ENCODE data around the gene KIAA1586. TPM values are rescaled to one million over a fixed set of nuclear protein-coding genes. Genes with fewer than 3 reads are reported as not detected.
"Not testable (repeated sequence)": the region's sequence is repeated elsewhere in the genome, so short reads cannot be mapped to it uniquely, and the experiment has no call there.

KIAA1586 gene
- total RNA-seq, 1 experiment from 2014 or later, result 3.4 TPM

- DNase-seq, result no peak
- no peak overlapping the region for H3K4me3 ChIP-seq
- H3K27me3 ChIP-seq, result no peaks in the 10 kb centered on the region
- H3K9me3 ChIP-seq, result no peaks in the 10 kb centered on the region
- H3K36me3 ChIP-seq, result peaks cover 5% of the 10 kb centered on the region
Measured at GRCh38 chr6:57086843-57087242, 40.4 kb downstream of the KIAA1586 start.

GRCh38 chr6:57087916-57088315, 41.4 kb downstream of the KIAA1586 start:
- H3K27me3 ChIP-seq, result no peaks in the 10 kb centered on the region
- H3K4me3 ChIP-seq, result no peak overlapping the region
- peaks cover 13% of the 10 kb centered on the region for H3K36me3 ChIP-seq
- no peaks in the 10 kb centered on the region for H3K9me3 ChIP-seq
- no peak for DNase-seq

GRCh38 chr6:57089265-57089664, 42.8 kb downstream of the KIAA1586 start:
- H3K27me3 ChIP-seq, result no peaks in the 10 kb centered on the region

DNA sequence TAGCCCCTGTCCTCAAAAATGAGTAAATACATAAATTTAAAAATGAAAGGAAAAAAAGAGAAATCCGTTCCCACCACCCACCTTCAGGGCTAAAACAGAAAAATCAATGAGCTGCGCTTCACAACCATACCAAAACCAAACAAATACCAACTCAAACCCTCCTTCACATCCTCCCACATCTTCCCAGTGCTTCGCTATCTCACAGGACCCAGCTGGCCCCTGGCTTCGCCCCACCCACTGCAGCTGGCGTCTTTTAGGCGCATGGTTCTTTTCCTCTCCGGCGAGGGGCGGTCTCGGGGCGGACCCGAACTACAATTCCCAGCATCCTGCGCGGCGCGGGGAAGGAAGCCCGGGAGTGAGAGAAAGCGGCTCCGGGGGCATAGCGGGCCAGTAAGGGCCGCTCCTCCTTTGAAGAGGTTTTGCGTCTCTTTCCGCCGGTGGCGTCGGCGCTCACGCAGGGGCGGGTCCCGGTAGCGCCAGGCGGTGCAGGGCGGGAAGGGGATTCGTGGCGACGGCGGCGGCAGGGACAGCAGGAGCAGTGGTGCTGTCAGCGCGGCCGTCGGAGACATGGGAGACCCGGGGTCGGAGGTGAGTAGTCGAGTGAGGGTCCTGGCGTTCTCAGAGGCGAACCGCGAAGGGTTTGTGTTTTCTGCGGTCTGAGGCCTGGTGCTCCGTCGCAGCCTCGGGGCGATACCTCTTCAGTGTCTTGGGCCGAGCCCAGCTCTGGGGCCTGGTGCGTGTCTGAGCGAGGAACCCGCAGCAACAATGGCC, 43.4 kb downstream of the KIAA1586 start, which contains the start of gene ZNF451:
ZNF451 (plus strand) TSS at position 502 of the 771 bp plus-strand sequence; CDS start at position 568, 66 bp downstream.
- peak; percentile 95 for DNase-seq
- H3K9me3 ChIP-seq, result no peaks in the 10 kb centered on the region
- H3K4me3 ChIP-seq, result peak within 1 kb of the TSS; percentile 65
- peaks cover 13% of the 10 kb centered on the region for H3K36me3 ChIP-seq
- no peaks in the 10 kb centered on the region for H3K27me3 ChIP-seq

More at GRCh38 chr6:57089265-57089664, 42.8 kb downstream of the KIAA1586 start:
- Histone ChIP-seq H3K36me3 (peaks cover 13% of the 10 kb centered on the region), H3K9me3 (no peaks in the 10 kb centered on the region), H3K4me3 (peak overlapping the region; percentile 65)
- DNase-seq, result no peak

- not testable (repeated sequence) for DNase-seq, H3K4me3 ChIP-seq, H3K9me3 ChIP-seq, H3K27me3 ChIP-seq
- H3K36me3 ChIP-seq, result peaks cover 13% of the 10 kb centered on the region
Measured at GRCh38 chr6:57090458-57091067, 44.1 kb downstream of the KIAA1586 start.

DNA sequence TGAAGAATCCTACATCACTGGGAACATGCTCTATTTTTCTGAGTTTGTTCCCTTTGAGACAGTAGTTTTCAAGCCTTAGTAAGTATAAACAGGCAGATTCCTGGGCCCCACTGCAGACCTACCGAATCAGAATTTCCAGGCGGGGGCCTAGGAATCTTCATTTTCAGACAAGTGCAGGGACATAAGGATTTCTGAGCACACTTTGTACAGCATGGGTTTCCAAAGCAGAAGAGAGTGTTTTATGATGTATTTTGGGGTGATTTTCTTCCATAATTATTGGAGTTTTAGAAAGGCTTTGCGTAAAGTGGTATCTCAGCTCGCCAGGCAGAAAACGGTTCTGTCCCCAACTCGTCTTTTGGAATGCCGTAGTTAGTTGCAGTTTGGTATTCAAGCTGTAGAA, 44.9 kb downstream of the KIAA1586 start:
- not testable (repeated sequence) for DNase-seq, H3K9me3 ChIP-seq, H3K27me3 ChIP-seq
- H3K4me3 ChIP-seq, result 0 out of 2 replicates have a peak overlapping the region, but pooled peaks have one; percentile 7
- H3K36me3 ChIP-seq, result peaks cover 13% of the 10 kb centered on the region

DNA sequence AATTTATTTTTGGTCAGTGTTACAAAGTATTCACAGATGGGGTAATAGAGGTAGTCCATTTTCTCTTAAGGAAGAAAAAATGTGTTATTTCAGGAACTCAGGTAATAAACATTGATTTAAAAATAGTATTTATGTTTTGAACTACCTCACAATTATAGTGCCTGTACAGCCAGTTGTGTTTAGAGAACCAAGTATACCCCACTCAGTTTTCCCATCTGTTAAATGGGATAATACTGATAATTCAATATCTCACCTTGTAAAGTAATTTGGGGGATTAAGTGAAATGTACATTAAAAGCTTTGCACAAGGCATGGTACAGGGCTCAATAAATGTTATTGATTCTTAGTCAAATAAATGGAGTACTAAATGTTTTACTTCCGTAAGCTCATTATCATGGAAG, 48.2 kb downstream of the KIAA1586 start:
- no peak for DNase-seq
- Histone ChIP-seq H3K36me3 (peaks cover 31% of the 10 kb centered on the region), H3K9me3 (no peaks in the 10 kb centered on the region), H3K4me3 (no peak overlapping the region), H3K27me3 (no peaks in the 10 kb centered on the region)

- no peak overlapping the region for H3K4me3 ChIP-seq
- H3K27me3 ChIP-seq, result no peaks in the 10 kb centered on the region
- H3K36me3 ChIP-seq, result peaks cover 47% of the 10 kb centered on the region
- H3K9me3 ChIP-seq, result no peaks in the 10 kb centered on the region
- no peak for DNase-seq
Measured at GRCh38 chr6:57097596-57097995, 51.1 kb downstream of the KIAA1586 start.

GRCh38 chr6:57102976-57103375, 56.5 kb downstream of the KIAA1586 start:
- Histone ChIP-seq H3K4me3 (no peak overlapping the region), H3K9me3 (no peaks in the 10 kb centered on the region), H3K36me3 (peaks cover 57% of the 10 kb centered on the region), H3K27me3 (no peaks in the 10 kb centered on the region)
- DNase-seq, result no peak

DNA sequence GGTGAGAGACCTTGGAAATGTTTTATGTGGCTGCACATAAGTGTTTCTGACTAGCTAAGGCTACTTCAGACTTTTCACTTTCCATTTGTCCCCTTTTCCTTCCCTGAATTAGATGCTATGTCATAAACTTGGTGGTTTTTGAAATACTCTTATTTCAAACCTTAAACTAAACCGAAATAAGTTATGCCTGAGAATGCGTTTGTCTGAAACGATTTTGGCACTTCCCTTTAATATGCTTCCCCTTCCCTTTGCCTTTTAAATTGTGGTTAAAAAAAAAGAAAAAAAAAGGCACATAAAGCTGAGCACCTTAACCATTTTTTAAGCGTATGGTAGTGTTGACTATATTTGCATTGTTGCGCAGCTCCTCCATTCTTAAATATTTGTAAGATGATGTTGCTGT, 57.8 kb downstream of the KIAA1586 start:
- no peak for DNase-seq
- no peaks in the 10 kb centered on the region for H3K27me3 ChIP-seq
- H3K36me3 ChIP-seq, result peaks cover 45% of the 10 kb centered on the region
- no peak overlapping the region for H3K4me3 ChIP-seq
- no peaks in the 10 kb centered on the region for H3K9me3 ChIP-seq

Other genes starting within 250 kb of the KIAA1586 start
- gene BEND6, start 91.6 kb upstream of the KIAA1586 start, total RNA-seq (2014; rRNA removed; shearing (Covaris generic); ENCODE audit: low replicate concordance), result 0.49 and 0.91 TPM in 2 replicates
- 16.9 and 19.2 TPM in 2 replicates for gene ZNF451, start 43.5 kb downstream of the KIAA1586 start, total RNA-seq (2014; rRNA removed; shearing (Covaris generic); ENCODE audit: low replicate concordance)
- gene BAG2, start 125.6 kb downstream of the KIAA1586 start, total RNA-seq (2014; rRNA removed; shearing (Covaris generic); ENCODE audit: low replicate concordance), result 12.3 and 14.3 TPM in 2 replicates
- 15.5 and 21.1 TPM in 2 replicates for gene RAB23, start 175.6 kb downstream of the KIAA1586 start, total RNA-seq (2014; rRNA removed; shearing (Covaris generic); ENCODE audit: low replicate concordance)